ENCODE results near the gene TNFAIP1.

TNFAIP1 gene

GRCh38 chr17:28346746-28347246, 11.2 kb downstream of the TNFAIP1 start:
- H3K4me3 ChIP-seq (ENCODE audit: low read length) = no peak overlapping the region
- peak; percentile 43 for TF ChIP-seq CTCF (conservative IDR thresholded peaks at IDR 0.05; ENCODE audit: low read length)
- DNase-seq (ENCODE audit: low read depth) = no peak

GRCh38 chr17:28347261-28347891, 11.8 kb downstream of the TNFAIP1 start:
- no peak overlapping the region for H3K4me3 ChIP-seq (ENCODE audit: low read length)
- TF ChIP-seq CTCF (conservative IDR thresholded peaks at IDR 0.05; ENCODE audit: low read length) = no peak
- peak; percentile 94 for DNase-seq (ENCODE audit: low read depth)

- H3K4me3 ChIP-seq (ENCODE audit: low read length) = no peak overlapping the region
- no peak for DNase-seq (ENCODE audit: low read depth)
- TF ChIP-seq CTCF (conservative IDR thresholded peaks at IDR 0.05; ENCODE audit: low read length) = no peak
Observed at GRCh38 chr17:28348979-28349378, 13.4 kb downstream of the TNFAIP1 start.

GRCh38 chr17:28350271-28350670, 14.7 kb downstream of the TNFAIP1 start:
- TF ChIP-seq CTCF (conservative IDR thresholded peaks at IDR 0.05; ENCODE audit: low read length) = no peak
- DNase-seq (ENCODE audit: low read depth) = no peak

GRCh38 chr17:28357061-28357900, 21.7 kb downstream of the TNFAIP1 start, which contains the start of gene POLDIP2:
Gene POLDIP2 (minus strand): TSS chr17:28357527. CDS start chr17:28357448, 79 bp downstream.
- peak; percentile 95 for DNase-seq (ENCODE audit: low read depth)
- H3K4me3 ChIP-seq (ENCODE audit: low read length) = peak within 1 kb of the TSS; percentile 95
- no peak for TF ChIP-seq CTCF (conservative IDR thresholded peaks at IDR 0.05; ENCODE audit: low read length)

More at GRCh38 chr17:28350271-28350670, 14.7 kb downstream of the TNFAIP1 start:
- H3K4me3 ChIP-seq (ENCODE audit: low read length) = no peak overlapping the region

GRCh38 chr17:28357901-28358197, 22.3 kb downstream of the TNFAIP1 start:
- DNase-seq (ENCODE audit: low read depth) = no peak
- H3K4me3 ChIP-seq (ENCODE audit: low read length) = peak overlapping the region; percentile 95

More at GRCh38 chr17:28357901-28358197, 22.3 kb downstream of the TNFAIP1 start:
- no peak for TF ChIP-seq CTCF (conservative IDR thresholded peaks at IDR 0.05; ENCODE audit: low read length)

Data from AG10803 (cell line).